Ascending aorta (tissue), 2 donors: ENCODE measurements around the gene CACNA1B. TPM values are rescaled to one million over a fixed set of nuclear protein-coding genes. Genes with fewer than 3 reads are reported as not detected.

Experiments
- DNase-seq, 2 donors: peaks; one replicate each; pipeline ENCODE4 v3.0.0-alpha.2; 2019; ENCODE audit warnings: low spot score in 2 of 2
- H3K27ac ChIP-seq, 2 donors: fragments of 200-600 bp; sonication (generic); one replicate each; pipeline ENCODE4 v1.5.1; 2016 to 2017; ENCODE audit warnings: mild to moderate bottlenecking in 1 of 2
- H3K27me3 ChIP-seq: fragments of 200-600 bp; sonication (generic); one replicate; pipeline ENCODE4 v1.5.1; 2017
- H3K36me3 ChIP-seq, 2 donors: fragments of 200-600 bp; sonication (generic); one replicate each; pipeline ENCODE4 v1.5.1; 2016
- H3K4me1 ChIP-seq, 2 donors: fragments of 200-600 bp; sonication (generic); one replicate each; pipeline ENCODE4 v1.5.1; 2016 to 2017; ENCODE audit warnings: mild to moderate bottlenecking in 1 of 2
- H3K4me3 ChIP-seq, 2 donors: fragments of 200-600 bp; sonication (generic); one replicate each; pipeline ENCODE4 v1.5.1; 2016 to 2017; ENCODE audit warnings: mild to moderate bottlenecking in 1 of 2
- H3K9me3 ChIP-seq, 2 donors: fragments of 200-600 bp; sonication (generic); one replicate each; pipeline ENCODE4 v1.5.1; 2016
- CTCF ChIP-seq, 3 experiments: fragments of 200-600 bp in 2 of 3; fragments of 450-650 bp in 1 of 3; sonication (generic) in 2 of 3; IDR thresholded peaks; one replicate each; pipeline ENCODE4 v1.5.1; 2016 to 2019; ENCODE audit warnings: antibody characterized with exemption in 3 of 3, mild to moderate bottlenecking in 1 of 3, moderate library complexity in 1 of 3
- intact Hi-C: fragments of 100-400 bp; cut with DNase I; formaldehyde crosslinking; loops from one replicate; pipeline ENCODE4 v1.15.1; 2023
- total RNA-seq: library from RNA; depleted of rRNA; stranded (reverse); fragments of >200 nt; gene quantifications from one replicate; pipeline ENCODE4 v1.1.0, GENCODE V29; 2016

Gene CACNA1B
- total RNA-seq, 1 donor from 2014 or later, result not detected

DNA sequence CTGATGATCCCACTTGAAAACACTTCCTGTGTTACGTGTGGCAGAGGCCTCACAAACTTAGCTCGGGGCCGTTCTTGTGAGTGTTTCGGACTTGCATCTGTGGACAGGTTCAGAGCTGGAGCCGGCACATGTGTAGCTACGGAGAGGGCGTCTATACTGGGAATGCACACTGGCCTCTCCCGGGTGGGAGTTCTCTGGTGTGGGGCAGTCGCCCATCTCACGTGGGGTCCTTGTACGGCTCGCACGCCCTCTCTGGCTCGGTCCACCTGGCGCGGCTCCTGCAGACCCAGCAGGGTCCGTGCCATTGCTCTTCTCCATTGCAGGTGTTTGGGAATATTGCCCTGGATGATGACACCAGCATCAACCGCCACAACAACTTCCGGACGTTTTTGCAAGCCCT, 197.9 kb downstream of the CACNA1B start:
- Histone ChIP-seq H3K4me1 (no peaks in the 10 kb centered on the region), H3K27ac (no peak overlapping the region), H3K4me3 (no peak overlapping the region), H3K9me3 (no peaks in the 10 kb centered on the region), H3K27me3 (no peaks in the 10 kb centered on the region), H3K36me3 (no peaks in the 10 kb centered on the region)
- intact Hi-C loops, result no loop called here
- no peak for TF ChIP-seq CTCF (IDR thresholded peaks at IDR 0.05)
- no peak for DNase-seq

DNA sequence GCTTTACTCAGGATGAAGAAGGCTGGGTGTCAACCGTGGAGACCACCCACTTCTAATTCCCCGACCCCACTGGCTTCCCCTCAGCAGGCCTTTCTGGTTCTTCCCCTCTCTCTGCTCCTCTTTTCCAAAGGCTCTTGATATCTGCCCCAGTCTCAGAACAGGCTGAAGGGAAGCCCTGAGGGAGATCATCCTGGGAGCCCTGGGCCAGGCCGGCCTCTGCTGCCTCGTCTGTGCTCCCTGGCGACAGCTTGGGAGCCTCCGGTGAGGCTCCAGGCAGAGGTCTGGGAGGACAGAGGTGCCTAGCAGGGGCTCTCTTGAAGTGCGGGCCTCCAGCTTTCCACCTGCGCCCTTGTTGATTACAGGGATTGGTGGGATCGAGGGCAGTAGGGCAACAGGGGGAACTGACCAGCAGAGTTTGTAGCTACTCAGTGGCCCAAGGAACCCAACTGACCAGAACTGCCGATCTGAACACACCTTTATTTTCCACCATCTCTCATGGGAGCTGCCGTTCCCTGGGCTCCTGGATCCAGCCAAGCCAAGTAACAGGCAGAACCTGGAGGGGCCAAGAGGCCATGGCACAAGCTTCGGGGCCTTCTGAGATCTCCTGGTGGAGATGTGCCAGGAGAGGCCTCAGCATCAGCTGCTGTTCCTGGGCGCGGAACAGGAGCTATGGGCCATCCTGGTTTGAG, 198.5 kb downstream of the CACNA1B start:
- H3K4me3 ChIP-seq, result no peak overlapping the region
- no peak overlapping the region for H3K27ac ChIP-seq
- intact Hi-C loops, result no loop called here
- DNase-seq, result no peak
- no peaks in the 10 kb centered on the region for H3K9me3 ChIP-seq
- H3K36me3 ChIP-seq, result no peaks in the 10 kb centered on the region
- TF ChIP-seq CTCF (IDR thresholded peaks at IDR 0.05), result no peak
- H3K27me3 ChIP-seq, result no peaks in the 10 kb centered on the region
- H3K4me1 ChIP-seq, result no peaks in the 10 kb centered on the region

DNA sequence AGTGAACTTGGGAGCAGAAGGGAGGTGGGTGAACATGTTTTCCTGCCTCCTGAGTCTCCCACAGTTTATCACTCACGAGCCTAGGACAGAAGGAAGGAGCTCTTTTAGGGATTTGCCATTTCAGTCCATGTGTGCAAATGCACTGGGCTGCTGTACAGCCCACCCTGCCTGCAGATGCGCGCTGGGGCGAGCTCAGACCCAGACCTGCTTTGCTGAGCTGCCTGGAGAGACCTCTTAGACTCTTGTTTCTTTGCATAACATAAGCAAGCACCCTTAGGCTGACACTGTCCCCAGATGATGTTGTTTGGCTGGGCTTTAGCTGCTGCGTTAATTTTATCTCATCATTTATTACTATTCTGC, 199.0 kb downstream of the CACNA1B start:
- Histone ChIP-seq H3K4me1 (no peaks in the 10 kb centered on the region), H3K27me3 (no peaks in the 10 kb centered on the region), H3K4me3 (no peak overlapping the region), H3K27ac (no peak overlapping the region), H3K36me3 (no peaks in the 10 kb centered on the region), H3K9me3 (no peaks in the 10 kb centered on the region)
- no peak for TF ChIP-seq CTCF (IDR thresholded peaks at IDR 0.05)
- intact Hi-C loops, result no loop called here
- DNase-seq, result no peak

DNA sequence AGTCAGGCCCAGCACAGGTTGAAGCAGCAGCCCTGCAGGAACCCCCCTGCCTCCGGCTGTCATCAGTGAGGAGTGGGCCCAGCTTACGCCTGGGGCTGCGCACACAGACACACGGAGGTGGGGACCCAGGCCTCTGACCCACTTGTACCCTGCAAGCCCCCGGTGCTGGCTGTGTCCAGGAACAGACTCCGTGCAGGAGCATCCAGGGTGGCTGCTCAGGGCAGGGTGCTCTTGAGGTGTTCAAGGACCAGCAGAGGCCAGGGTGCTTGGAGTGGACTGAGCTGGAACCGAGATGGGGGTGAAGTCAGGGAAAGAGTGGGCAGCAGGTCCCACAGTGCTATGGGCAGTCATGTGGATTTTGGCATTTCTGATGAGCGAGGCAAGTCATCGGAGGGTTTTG, 199.5 kb downstream of the CACNA1B start:
- Histone ChIP-seq H3K4me3 (no peak overlapping the region), H3K9me3 (no peaks in the 10 kb centered on the region), H3K27ac (no peak overlapping the region), H3K36me3 (no peaks in the 10 kb centered on the region), H3K4me1 (no peaks in the 10 kb centered on the region), H3K27me3 (no peaks in the 10 kb centered on the region)
- intact Hi-C loops, result no loop called here
- TF ChIP-seq CTCF (IDR thresholded peaks at IDR 0.05), result no peak
- DNase-seq, result no peak

DNA sequence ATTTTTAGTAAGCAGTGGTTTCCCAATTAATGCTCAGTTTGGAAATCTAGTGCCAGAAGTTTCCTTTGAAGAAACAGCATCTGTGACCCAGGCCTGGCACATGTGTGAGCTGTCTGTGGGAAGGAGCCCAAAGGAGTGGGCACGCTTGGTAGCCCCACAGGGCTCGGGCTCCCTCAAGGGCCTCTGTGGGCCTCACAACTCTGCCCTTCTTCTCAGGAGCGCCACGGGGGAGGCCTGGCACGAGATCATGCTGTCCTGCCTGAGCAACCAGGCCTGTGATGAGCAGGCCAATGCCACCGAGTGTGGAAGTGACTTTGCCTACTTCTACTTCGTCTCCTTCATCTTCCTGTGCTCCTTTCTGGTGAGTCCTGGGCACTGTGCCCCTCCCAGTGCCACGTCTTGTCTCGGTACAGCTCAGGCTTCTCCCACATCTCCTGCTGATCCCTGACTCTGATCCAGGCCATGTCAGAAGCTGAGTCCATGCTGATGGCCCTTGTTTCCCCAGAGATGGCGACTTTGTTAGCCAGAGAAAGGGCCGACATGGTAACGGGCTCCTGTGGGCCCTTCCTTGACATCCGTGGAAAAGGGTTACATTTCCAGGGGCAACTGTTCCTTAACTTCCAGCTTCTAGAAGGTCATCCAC, 200.4 kb downstream of the CACNA1B start:
- no peaks in the 10 kb centered on the region for H3K4me1 ChIP-seq
- H3K27ac ChIP-seq, result no peak overlapping the region
- H3K36me3 ChIP-seq, result no peaks in the 10 kb centered on the region
- H3K27me3 ChIP-seq, result no peaks in the 10 kb centered on the region
- no peaks in the 10 kb centered on the region for H3K9me3 ChIP-seq
- intact Hi-C loops, result no loop called here
- DNase-seq, result no peak
- TF ChIP-seq CTCF (IDR thresholded peaks at IDR 0.05), result no peak
- no peak overlapping the region for H3K4me3 ChIP-seq
